Measurements from ENCODE around the gene SOHLH1.

SOHLH1 gene

GRCh38 chr9:135719472-135719871, 20.2 kb upstream of the SOHLH1 start:
- TF ChIP-seq, protein P1, sequence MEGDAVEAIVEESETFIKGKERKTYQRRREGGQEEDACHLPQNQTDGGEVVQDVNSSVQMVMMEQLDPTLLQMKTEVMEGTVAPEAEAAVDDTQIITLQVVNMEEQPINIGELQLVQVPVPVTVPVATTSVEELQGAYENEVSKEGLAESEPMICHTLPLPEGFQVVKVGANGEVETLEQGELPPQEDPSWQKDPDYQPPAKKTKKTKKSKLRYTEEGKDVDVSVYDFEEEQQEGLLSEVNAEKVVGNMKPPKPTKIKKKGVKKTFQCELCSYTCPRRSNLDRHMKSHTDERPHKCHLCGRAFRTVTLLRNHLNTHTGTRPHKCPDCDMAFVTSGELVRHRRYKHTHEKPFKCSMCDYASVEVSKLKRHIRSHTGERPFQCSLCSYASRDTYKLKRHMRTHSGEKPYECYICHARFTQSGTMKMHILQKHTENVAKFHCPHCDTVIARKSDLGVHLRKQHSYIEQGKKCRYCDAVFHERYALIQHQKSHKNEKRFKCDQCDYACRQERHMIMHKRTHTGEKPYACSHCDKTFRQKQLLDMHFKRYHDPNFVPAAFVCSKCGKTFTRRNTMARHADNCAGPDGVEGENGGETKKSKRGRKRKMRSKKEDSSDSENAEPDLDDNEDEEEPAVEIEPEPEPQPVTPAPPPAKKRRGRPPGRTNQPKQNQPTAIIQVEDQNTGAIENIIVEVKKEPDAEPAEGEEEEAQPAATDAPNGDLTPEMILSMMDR (conservative IDR thresholded peaks at IDR 0.05; ENCODE audit: low read length) = no peak
- DNase-seq (ENCODE audit: low read depth) = no peak
- H3K4me3 ChIP-seq (ENCODE audit: low read length) = no peak overlapping the region

DNA sequence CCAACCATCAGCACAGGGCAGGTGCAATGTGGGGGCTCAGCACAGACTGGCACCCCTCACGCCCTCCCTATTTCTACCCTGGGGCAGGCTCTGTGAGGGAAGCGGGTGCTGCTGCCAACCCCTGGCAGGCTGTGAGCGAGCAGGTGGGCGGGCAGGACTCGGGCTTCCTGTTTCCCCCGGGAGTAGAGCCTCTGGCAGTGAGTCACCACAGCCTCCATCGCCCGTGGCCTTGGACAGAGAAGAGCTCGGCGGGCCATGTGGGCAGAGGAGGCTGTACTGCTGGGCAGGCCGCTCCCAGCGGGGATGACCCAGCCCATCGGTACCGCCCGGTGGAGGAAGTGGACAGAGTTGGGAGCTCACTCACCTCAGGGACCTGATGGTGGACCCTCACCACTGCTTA, 19.3 kb upstream of the SOHLH1 start:
- no peak overlapping the region for H3K4me3 ChIP-seq (ENCODE audit: low read length)
- TF ChIP-seq, protein P1 (conservative IDR thresholded peaks at IDR 0.05; ENCODE audit: low read length) = no peak
- DNase-seq (ENCODE audit: low read depth) = peak; percentile 9

- TF ChIP-seq, protein P1 (conservative IDR thresholded peaks at IDR 0.05; ENCODE audit: low read length) = no peak
- H3K4me3 ChIP-seq (ENCODE audit: low read length) = no peak overlapping the region
- DNase-seq (ENCODE audit: low read depth) = no peak
Observed at GRCh38 chr9:135717410-135717809, 18.1 kb upstream of the SOHLH1 start.

GRCh38 chr9:135716045-135716444, 16.8 kb upstream of the SOHLH1 start:
- TF ChIP-seq, protein P1 (conservative IDR thresholded peaks at IDR 0.05; ENCODE audit: low read length) = no peak
- no peak for DNase-seq (ENCODE audit: low read depth)
- H3K4me3 ChIP-seq (ENCODE audit: low read length) = no peak overlapping the region

GRCh38 chr9:135715056-135715595, 15.8 kb upstream of the SOHLH1 start:
- TF ChIP-seq, protein P1 (conservative IDR thresholded peaks at IDR 0.05; ENCODE audit: low read length) = no peak
- H3K4me3 ChIP-seq (ENCODE audit: low read length) = no peak overlapping the region
- no peak for DNase-seq (ENCODE audit: low read depth)

- H3K4me3 ChIP-seq (ENCODE audit: low read length) = no peak overlapping the region
- TF ChIP-seq, protein P1 (conservative IDR thresholded peaks at IDR 0.05; ENCODE audit: low read length) = no peak
Observed at GRCh38 chr9:135714242-135715055, 15.2 kb upstream of the SOHLH1 start.

More at GRCh38 chr9:135714242-135715055, 15.2 kb upstream of the SOHLH1 start:
- DNase-seq (ENCODE audit: low read depth) = no peak

All from AG10803 (cell line).